Prostate gland (tissue), 2 donors: ENCODE measurements around the gene NR4A3.

ENCODE experiments used
- POLR2A ChIP-seq: fragments of 450-650 bp; IDR thresholded peaks from one replicate; pipeline ENCODE4 v1.6.1; 2016; ENCODE audit warnings: antibody characterized with exemption, mild to moderate bottlenecking
- POLR2AphosphoS5 ChIP-seq: sonication (generic); formaldehyde crosslinking; IDR thresholded peaks from one replicate; pipeline ENCODE4 v1.6.1; 2017; ENCODE audit warnings: antibody characterized with exemption
- TF ChIP-seq, protein P1 (sequence below), 4 experiments: fragments of 200-600 bp in 2 of 4; fragments of 450-650 bp in 2 of 4; sonication (generic) in 2 of 4; IDR thresholded peaks; 1 replicate in 3 of 4; 2 replicates in 1 of 4; pipeline ENCODE4 v1.5.1; 2016 to 2019; ENCODE audit warnings: antibody characterized with exemption in 4 of 4, mild to moderate bottlenecking in 2 of 4, moderate library complexity in 2 of 4

DNA sequence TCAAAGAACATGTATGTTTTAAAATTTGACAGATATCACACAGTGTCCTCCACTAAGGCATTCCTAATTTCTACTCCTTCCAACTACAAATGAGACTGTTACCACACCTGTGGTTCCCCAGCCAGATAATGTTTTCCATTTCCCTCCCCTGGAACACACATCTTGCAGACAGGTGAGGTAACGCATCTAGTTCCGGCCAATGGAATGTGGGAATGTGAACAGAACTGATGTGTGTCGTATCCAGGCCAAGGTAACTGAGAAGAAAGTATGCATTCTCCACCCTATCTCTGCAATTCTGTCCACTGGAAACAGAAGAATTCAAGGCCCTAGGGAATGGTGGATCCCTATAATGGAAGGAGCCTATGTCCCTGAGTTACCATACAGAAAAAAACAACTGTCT is 19.9 kb upstream of the NR4A3 start:
- no peak for TF ChIP-seq POLR2AphosphoS5
- TF ChIP-seq, protein P1, sequence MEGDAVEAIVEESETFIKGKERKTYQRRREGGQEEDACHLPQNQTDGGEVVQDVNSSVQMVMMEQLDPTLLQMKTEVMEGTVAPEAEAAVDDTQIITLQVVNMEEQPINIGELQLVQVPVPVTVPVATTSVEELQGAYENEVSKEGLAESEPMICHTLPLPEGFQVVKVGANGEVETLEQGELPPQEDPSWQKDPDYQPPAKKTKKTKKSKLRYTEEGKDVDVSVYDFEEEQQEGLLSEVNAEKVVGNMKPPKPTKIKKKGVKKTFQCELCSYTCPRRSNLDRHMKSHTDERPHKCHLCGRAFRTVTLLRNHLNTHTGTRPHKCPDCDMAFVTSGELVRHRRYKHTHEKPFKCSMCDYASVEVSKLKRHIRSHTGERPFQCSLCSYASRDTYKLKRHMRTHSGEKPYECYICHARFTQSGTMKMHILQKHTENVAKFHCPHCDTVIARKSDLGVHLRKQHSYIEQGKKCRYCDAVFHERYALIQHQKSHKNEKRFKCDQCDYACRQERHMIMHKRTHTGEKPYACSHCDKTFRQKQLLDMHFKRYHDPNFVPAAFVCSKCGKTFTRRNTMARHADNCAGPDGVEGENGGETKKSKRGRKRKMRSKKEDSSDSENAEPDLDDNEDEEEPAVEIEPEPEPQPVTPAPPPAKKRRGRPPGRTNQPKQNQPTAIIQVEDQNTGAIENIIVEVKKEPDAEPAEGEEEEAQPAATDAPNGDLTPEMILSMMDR (IDR thresholded peaks at IDR 0.05): no peak
- no peak for TF ChIP-seq POLR2A
